GM23248 (cell line): ENCODE measurements around the gene SALL1.

Experiments
- EZH2 ChIP-seq: fragments of 200-600 bp; sonication (generic); IDR thresholded peaks from 2 replicates; pipeline ENCODE4 v1.6.1; 2018; ENCODE audit warnings: antibody characterized with exemption, mild to moderate bottlenecking; ENCODE audit not compliant: insufficient read depth, poor library complexity, severe bottlenecking
- EZH2phosphoT487 ChIP-seq: fragments of 200-600 bp; sonication (generic); IDR thresholded peaks from 2 replicates; pipeline ENCODE4 v1.6.1; 2018; ENCODE audit warnings: antibody characterized with exemption, moderate library complexity, mild to moderate bottlenecking, low read depth; ENCODE audit not compliant: insufficient read depth

DNA sequence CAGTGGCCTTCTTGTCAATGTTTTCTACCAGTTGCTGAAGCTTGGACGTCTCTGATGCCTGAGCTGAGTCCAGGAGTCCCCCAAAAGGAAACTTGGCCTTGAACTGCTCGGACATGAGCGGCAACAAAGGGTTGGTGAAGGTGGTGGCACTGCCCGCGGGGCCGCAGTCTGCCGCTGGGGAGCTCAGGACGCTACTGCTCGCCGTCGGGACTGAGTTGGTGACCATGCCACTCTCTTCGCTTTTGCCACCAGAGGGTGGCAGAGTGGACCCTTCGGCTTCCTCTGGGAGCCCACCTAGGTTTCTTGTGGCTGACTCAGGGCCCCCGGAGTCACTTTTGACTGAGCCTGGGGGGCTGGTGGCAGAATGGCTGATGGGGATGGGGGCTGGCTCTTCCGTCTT lies 11.0 kb downstream of the SALL1 start:
- no peak for TF ChIP-seq EZH2phosphoT487
- no peak for TF ChIP-seq EZH2
